SK-N-MC (cell line): Measurements from ENCODE around the gene MX1.

Experiments used
- DNase-seq: peaks from one replicate; pipeline ENCODE4 v3.0.0-alpha.2; 2011; ENCODE audit warnings: low read depth, low spot score
- H3K27ac ChIP-seq: fragments of 200-600 bp; sonication (generic); 2 replicates; pipeline ENCODE4 v1.5.1; 2016; ENCODE audit warnings: mixed run types
- H3K36me3 ChIP-seq: fragments of 200-600 bp; sonication (generic); 2 replicates; pipeline ENCODE4 v1.6.1; 2017; ENCODE audit warnings: antibody characterized with exemption, low read length, mixed read lengths; ENCODE audit not compliant: insufficient read depth
- H3K4me3 ChIP-seq: fragments of 200-600 bp; sonication (generic); 2 replicates; pipeline ENCODE4 v1.5.1; 2016
- H3K9ac ChIP-seq: fragments of 200-600 bp; sonication (generic); 2 replicates; pipeline ENCODE4 v1.8.0; 2017; ENCODE audit warnings: mixed run types, mixed read lengths; ENCODE audit not compliant: insufficient read length
- H3K9me3 ChIP-seq: fragments of 200-600 bp; sonication (generic); 2 replicates; pipeline ENCODE4 v1.6.1; 2017; ENCODE audit warnings: low read depth, mild to moderate bottlenecking, antibody characterized with exemption, low read length, moderate library complexity, mixed read lengths
- EZH2 ChIP-seq: fragments of 200-600 bp; sonication (generic); IDR thresholded peaks from one replicate; pipeline ENCODE4 v1.6.1; 2017; ENCODE audit warnings: antibody characterized with exemption
- FOXP2 ChIP-seq: optimal IDR thresholded peaks from 2 replicates; pipeline ENCODE3; 2011; ENCODE audit warnings: mild to moderate bottlenecking, moderate library complexity; ENCODE audit not compliant: insufficient read depth; ENCODE audit errors: extremely low read length, control extremely low read depth
- POLR2AphosphoS5 ChIP-seq: IDR thresholded peaks from 2 replicates; pipeline ENCODE4 v1.6.1; 2012; ENCODE audit warnings: mild to moderate bottlenecking, low read depth, low read length, borderline replicate concordance

Gene MX1

DNA sequence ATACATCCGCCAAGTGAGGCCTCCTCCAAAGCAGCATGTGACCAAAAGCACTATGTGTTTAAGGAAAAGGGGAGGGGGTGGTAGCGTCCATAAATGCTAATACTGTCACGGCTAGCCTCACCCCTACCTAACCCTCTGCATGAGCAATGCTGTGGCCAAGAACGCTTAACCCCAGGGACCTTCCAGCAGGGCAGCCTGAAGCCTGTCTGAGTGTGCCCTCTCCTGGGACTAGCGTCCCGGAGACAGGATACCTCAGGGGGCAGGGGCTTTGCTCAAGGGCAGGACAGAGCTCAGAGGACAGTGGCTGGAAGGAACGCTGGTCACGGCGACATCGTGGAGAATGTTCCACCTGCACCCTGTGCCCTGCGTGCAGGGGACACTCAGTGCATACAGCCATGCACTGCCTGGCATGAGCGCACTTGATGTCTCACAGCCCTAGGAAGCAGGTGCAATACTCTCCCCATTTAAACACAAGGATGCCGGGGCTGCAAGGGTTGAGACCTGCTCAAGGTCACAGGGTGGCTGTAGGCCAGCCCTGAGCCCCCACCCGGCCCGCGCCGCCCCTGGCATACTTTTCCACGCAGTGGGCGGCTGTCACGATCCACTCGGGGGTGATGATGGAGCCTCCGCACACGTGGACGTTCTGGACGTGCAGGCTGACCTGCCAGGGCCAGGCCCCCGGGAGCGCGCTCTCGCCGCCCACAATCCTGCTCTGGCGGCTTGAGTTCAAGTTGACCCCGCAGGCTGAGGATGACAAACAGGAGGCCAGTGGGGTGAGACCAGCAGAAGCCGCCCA lies 46.9 kb downstream of the MX1 start:
- no peak overlapping the region for H3K27ac ChIP-seq
- no peak overlapping the region for H3K4me3 ChIP-seq
- H3K9me3 ChIP-seq = no peaks in the 10 kb centered on the region
- H3K9ac ChIP-seq = no peak overlapping the region
- TF ChIP-seq FOXP2 (no peak), EZH2 (no peak), POLR2AphosphoS5 (no peak)
- no peak for DNase-seq
- H3K36me3 ChIP-seq = no peaks in the 10 kb centered on the region

- H3K27ac ChIP-seq = no peak overlapping the region
- no peak overlapping the region for H3K4me3 ChIP-seq
- no peak for DNase-seq
- no peak overlapping the region for H3K9ac ChIP-seq
- no peaks in the 10 kb centered on the region for H3K9me3 ChIP-seq
- TF ChIP-seq EZH2 = no peak
- no peak for TF ChIP-seq POLR2AphosphoS5
- no peak for TF ChIP-seq FOXP2
- H3K36me3 ChIP-seq = no peaks in the 10 kb centered on the region
These were observed 49.8 kb downstream of the MX1 start for GRCh38 chr21:41475714-41476420.

- Histone ChIP-seq H3K4me3 (no peak overlapping the region), H3K27ac (no peak overlapping the region)
- no peak for DNase-seq
These were observed 51.7 kb downstream of the MX1 start for GRCh38 chr21:41477641-41478318.

DNA sequence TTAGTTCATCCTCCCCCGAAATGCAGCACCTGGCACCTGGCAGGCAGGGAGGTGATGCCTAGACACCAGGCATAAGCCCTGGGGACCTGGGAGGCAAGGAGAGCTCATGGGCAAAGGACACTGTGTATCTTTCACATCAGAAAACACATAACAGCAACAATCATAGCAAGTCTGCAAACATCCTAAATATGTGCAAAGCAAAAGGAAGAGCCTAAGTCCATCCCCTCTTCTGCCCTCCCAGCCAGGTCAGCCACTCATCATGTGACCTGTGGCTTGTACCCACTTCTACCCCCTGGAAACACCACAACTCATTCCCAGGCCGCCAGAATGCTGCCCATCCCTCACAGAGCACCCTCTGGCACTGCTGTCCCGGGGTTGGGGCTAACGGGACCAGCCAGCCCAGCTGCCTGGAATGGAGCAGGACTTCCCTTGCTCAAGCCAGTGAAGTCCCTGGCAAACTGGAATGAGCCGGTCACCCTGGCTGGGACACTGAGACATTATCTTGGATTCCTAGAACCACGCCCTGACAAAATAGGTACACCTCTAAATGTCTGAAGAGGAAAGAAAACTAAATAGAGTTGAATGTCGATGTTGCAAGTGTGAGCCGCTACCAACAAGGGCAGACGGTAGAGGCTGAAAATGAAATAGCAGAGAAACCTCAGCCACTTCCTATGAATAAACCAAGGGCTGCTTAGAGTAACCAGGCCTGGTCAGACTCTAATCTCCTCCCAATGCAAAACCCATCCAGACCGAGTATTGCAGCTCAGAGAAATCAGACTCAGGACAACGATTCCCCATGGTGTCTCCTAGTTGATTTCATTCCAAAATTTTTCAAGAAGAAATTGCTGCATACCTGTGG lies 52.5 kb downstream of the MX1 start:
- H3K4me3 ChIP-seq = no peak overlapping the region
- H3K27ac ChIP-seq = no peak overlapping the region
- H3K9me3 ChIP-seq = no peaks in the 10 kb centered on the region
- TF ChIP-seq FOXP2 (no peak), POLR2AphosphoS5 (no peak), EZH2 (no peak)
- no peak for DNase-seq
- H3K9ac ChIP-seq = no peak overlapping the region
- no peaks in the 10 kb centered on the region for H3K36me3 ChIP-seq

More at GRCh38 chr21:41477641-41478318, 51.7 kb downstream of the MX1 start:
- Histone ChIP-seq H3K9me3 (no peaks in the 10 kb centered on the region), H3K36me3 (no peaks in the 10 kb centered on the region), H3K9ac (no peak overlapping the region)
- no peak for TF ChIP-seq FOXP2
- TF ChIP-seq POLR2AphosphoS5 = no peak
- no peak for TF ChIP-seq EZH2

GRCh38 chr21:41479686-41480085 lies 53.6 kb downstream of the MX1 start:
- TF ChIP-seq FOXP2 = no peak
- TF ChIP-seq EZH2 = no peak
- TF ChIP-seq POLR2AphosphoS5 = no peak
- Histone ChIP-seq H3K36me3 (no peaks in the 10 kb centered on the region), H3K9ac (no peak overlapping the region), H3K4me3 (no peak overlapping the region), H3K9me3 (no peaks in the 10 kb centered on the region), H3K27ac (no peak overlapping the region)
- no peak for DNase-seq

DNA sequence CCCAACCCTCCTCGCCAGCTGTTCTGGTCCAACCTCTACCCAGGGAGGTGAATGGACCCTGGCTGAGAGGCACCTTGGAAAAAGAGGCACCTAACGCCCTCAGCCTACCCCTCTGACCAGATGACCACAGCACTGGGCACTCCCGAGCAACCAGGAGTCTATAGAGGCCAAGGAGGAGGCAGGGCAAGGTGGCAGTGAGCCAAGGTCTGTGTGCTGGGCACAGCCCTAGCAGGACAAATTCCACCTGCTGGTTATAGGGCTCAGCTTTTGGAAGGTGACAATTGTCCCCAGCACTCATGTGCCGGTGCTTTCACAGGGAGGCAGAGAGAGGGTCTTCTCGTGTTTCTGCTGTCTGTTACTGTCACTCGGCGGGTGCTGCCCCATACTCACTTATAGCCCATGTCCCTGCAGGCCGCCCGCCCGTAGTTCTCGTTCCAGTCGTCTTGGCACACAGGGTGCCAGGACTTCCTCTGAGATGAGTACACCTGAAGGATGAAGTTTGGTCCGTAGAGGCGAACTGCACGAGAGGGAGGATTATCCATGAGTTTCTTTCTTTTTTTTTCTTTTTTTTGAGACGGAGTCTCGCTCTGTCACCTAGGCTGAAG lies 54.1 kb downstream of the MX1 start:
- H3K9ac ChIP-seq = no peak overlapping the region
- no peak overlapping the region for H3K4me3 ChIP-seq
- no peak for TF ChIP-seq EZH2
- TF ChIP-seq FOXP2 = no peak
- no peaks in the 10 kb centered on the region for H3K36me3 ChIP-seq
- H3K27ac ChIP-seq = no peak overlapping the region
- no peaks in the 10 kb centered on the region for H3K9me3 ChIP-seq
- no peak for DNase-seq

DNA sequence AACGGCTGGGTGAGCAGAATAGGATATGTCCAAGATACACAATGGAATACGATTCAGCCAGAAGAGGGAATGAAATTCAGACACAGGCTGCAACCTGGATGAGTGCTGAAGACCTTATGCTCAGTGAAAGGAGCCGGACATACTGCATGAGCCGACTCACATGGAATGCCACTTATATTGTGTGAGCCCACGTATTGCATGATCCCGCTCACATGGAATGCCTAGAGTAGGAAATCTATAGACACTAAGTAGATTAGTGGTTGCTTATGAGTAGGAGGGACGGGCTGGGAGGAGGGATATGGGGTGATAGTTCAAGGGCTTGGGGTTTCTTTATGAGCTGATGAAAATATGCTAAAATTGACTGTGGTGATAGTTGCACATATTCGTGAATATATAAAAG lies 55.2 kb downstream of the MX1 start:
- Histone ChIP-seq H3K4me3 (no peak overlapping the region), H3K27ac (no peak overlapping the region), H3K9ac (no peak overlapping the region), H3K9me3 (no peaks in the 10 kb centered on the region), H3K36me3 (no peaks in the 10 kb centered on the region)
- no peak for TF ChIP-seq POLR2AphosphoS5
- DNase-seq = no peak
